ENCODE results near the gene ASCC1. TPM values are rescaled to one million over a fixed set of nuclear protein-coding genes. Genes with fewer than 3 reads are reported as not detected.

Gene ASCC1
- total RNA-seq, 4 donors from 2014 or later: 24.4 to 42.4 (median 35.2) TPM

DNA sequence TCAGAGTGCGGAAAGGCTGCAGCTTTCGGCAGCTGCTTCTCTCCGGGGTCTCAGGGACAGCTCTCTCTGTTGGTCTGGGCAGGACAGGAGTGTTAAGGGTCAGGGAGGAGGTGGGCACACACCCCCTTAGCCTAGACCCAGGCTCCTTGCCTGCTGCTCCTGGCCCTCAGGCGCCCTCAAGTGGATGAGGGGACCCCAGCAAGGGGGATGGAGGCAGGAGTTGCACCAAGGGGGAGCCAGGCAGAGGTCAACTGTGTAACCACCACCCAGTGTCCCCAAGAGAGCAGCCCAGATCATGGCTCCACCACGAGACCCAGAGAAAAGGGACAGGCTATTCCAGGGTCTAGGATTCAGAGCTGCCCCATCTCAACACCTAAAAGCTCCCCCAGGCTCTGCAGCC lies 154.6 kb downstream of the ASCC1 start:
- no CpG with 5 or more reads among the region's 5 CpGs for WGBS, 2 donors (ENCODE audit: low coverage in 1 of 2)
- no peak overlapping the region for H3K4me3 ChIP-seq
- H3K27ac ChIP-seq: no peak overlapping the region
- H3K27me3 ChIP-seq: peaks cover 3% of the 10 kb centered on the region
- H3K9me3 ChIP-seq: no peaks in the 10 kb centered on the region
- TF ChIP-seq, protein P1, sequence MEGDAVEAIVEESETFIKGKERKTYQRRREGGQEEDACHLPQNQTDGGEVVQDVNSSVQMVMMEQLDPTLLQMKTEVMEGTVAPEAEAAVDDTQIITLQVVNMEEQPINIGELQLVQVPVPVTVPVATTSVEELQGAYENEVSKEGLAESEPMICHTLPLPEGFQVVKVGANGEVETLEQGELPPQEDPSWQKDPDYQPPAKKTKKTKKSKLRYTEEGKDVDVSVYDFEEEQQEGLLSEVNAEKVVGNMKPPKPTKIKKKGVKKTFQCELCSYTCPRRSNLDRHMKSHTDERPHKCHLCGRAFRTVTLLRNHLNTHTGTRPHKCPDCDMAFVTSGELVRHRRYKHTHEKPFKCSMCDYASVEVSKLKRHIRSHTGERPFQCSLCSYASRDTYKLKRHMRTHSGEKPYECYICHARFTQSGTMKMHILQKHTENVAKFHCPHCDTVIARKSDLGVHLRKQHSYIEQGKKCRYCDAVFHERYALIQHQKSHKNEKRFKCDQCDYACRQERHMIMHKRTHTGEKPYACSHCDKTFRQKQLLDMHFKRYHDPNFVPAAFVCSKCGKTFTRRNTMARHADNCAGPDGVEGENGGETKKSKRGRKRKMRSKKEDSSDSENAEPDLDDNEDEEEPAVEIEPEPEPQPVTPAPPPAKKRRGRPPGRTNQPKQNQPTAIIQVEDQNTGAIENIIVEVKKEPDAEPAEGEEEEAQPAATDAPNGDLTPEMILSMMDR (IDR thresholded peaks at IDR 0.05): no peak
- TF ChIP-seq POLR2AphosphoS5 (IDR thresholded peaks at IDR 0.05) (no peak), POLR2A (IDR thresholded peaks at IDR 0.05) (no peak)
- no peak for ATAC-seq
- no peaks in the 10 kb centered on the region for H3K36me3 ChIP-seq
- H3K4me1 ChIP-seq: no peaks in the 10 kb centered on the region

DNA sequence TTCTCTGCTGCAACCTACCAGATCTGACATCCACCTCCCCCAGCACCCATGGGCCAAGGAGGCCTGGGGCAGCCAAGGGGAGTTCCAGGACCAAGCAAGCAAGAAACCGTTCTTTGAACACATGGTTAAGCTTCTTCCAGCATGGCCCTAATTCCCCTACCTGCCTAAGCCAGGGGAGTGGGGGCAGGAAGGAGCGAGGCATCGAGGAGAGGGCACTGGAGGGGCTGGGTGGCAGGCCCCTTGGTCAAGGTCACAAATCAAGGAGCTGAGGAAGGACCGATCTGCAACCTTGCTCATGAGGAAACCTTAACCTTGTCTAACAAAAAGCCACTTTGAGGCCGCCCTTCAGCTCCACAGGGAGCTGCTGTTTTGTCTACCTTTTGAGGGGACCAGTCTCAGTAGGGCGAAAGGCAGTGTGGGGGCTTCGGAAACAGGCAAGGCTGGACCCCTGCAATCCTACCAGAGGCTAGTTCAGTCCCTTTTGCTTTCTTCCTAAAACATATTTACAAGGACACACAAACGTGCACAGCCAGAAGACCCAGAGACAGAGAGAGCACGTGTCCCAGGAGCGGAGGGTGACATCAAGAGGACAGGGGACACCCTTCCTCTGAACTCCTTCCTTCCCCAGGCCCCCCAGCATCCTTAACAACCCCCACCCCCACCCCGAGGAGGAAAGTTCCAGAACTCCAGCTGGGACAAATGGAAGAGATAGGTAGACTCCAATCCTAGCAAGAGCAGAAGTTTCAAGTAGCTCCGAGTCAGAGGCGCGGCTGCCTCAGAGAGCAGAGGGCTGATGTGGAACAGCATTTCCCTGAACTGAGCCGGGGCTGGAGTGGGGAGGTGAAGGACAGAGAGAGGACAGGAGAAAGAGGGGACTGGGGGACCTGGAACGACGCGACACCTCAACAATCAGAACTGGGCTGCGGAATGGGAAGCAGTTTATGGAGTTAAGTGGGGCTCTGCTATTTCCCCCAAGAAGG lies 155.9 kb downstream of the ASCC1 start:
- Histone ChIP-seq H3K27me3 (peaks cover 3% of the 10 kb centered on the region), H3K4me3 (no peak overlapping the region), H3K4me1 (no peaks in the 10 kb centered on the region), H3K36me3 (no peaks in the 10 kb centered on the region), H3K9me3 (no peaks in the 10 kb centered on the region), H3K27ac (no peak overlapping the region)
- ATAC-seq: no peak
- TF ChIP-seq POLR2AphosphoS5 (IDR thresholded peaks at IDR 0.05): no peak
- TF ChIP-seq EP300 (IDR thresholded peaks at IDR 0.05): no peak
- no peak for TF ChIP-seq POLR2A (IDR thresholded peaks at IDR 0.05)
- TF ChIP-seq, protein P1 (IDR thresholded peaks at IDR 0.05): no peak
- 76 to 87% methylated on average over 3 to 7 of the region's 19 CpGs for WGBS, 2 donors (ENCODE audit: low coverage in 1 of 2)

DNA sequence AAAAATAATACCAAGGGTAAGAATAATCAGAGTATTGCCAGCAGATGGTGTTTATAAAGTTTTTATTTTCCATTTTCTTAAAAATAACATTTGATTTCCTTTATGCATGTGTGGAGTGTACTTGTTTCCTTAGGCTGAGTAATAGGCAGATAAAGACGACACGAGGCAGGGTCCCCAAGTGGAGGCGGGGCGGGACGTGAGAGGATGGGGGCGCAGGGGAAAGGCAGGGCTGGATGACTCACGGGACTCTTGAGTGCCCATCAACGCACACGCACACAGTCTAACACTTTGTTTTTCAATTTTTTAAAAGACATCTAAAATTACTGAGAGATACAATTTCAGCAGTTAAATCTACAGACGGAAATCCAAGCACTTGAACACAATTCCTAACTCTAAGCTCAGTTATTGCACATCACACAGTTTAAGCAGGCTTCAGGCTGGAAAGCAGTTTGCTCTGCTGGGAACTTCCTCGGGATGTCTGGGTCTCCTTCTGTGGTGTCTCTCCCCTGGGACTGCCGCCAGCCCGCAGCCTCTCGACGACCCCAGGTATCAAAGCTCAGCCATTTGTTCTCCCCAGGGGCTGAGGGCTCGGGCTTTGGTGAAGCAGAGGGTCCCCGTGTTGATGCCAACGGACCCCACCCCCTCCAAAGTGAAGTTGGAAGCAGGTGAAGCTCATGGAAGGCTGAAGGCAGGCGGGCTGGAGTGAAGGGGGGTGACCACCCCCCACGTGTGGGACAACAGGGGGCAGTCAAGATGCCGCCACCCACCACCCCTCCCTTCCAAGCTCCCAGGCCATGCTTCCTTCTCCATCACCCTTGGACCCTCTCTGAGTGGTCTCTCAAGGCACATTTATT lies 156.9 kb downstream of the ASCC1 start:
- no peaks in the 10 kb centered on the region for H3K36me3 ChIP-seq
- H3K4me3 ChIP-seq: no peak overlapping the region
- no peak for ATAC-seq
- H3K27ac ChIP-seq: no peak overlapping the region
- no peak for TF ChIP-seq POLR2A (IDR thresholded peaks at IDR 0.05)
- no peak for TF ChIP-seq POLR2AphosphoS5 (IDR thresholded peaks at IDR 0.05)
- TF ChIP-seq EP300 (IDR thresholded peaks at IDR 0.05): no peak
- TF ChIP-seq, protein P1 (IDR thresholded peaks at IDR 0.05): no peak
- no peaks in the 10 kb centered on the region for H3K4me1 ChIP-seq
- H3K9me3 ChIP-seq: no peaks in the 10 kb centered on the region
- peaks cover 3% of the 10 kb centered on the region for H3K27me3 ChIP-seq
- 45 to 52% methylated on average over 7 to 11 of the region's 21 CpGs for WGBS, 2 donors (ENCODE audit: low coverage in 1 of 2)

DNA sequence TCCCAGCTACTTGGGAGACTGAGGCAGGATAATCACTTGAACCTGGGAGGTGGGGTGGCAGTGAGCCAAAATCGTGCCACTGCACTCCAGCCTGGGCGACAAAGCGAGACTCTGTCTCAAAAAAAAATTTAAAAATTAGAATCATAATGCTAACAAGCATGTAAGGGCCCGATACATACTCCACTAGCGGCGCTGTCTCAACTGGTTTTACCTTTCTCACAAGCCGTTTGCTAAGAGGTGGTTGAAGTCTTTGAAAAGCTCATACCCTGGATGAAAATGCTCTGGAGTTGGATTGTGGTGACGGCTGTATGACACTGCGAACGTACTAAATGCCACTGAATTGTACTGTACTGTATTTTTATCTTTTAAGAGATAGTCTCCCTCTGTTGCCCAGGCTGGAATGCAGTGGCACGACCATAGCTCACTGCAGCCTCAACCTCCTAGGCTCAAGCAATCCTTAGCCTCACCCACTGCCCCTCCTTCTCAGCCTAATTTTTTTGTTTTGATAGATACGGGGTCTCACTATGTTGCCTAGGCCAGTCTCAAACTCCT lies 157.7 kb downstream of the ASCC1 start:
- no peak for ATAC-seq
- H3K36me3 ChIP-seq: no peaks in the 10 kb centered on the region
- WGBS, 2 donors (ENCODE audit: low coverage in 1 of 2): 85 to 88% methylated on average over 12 of the region's 12 CpGs
- no peak overlapping the region for H3K4me3 ChIP-seq
- TF ChIP-seq, protein P1 (IDR thresholded peaks at IDR 0.05): no peak
- no peak for TF ChIP-seq EP300 (IDR thresholded peaks at IDR 0.05)
- no peak for TF ChIP-seq POLR2A (IDR thresholded peaks at IDR 0.05)
- TF ChIP-seq POLR2AphosphoS5 (IDR thresholded peaks at IDR 0.05): no peak
- no peaks in the 10 kb centered on the region for H3K4me1 ChIP-seq
- peaks cover 3% of the 10 kb centered on the region for H3K27me3 ChIP-seq
- H3K27ac ChIP-seq: no peak overlapping the region
- H3K9me3 ChIP-seq: no peaks in the 10 kb centered on the region

Measured in gastroesophageal sphincter (tissue), 4 donors.